ENCODE measurements around the gene KCNG4. TPM values are rescaled to one million over a fixed set of nuclear protein-coding genes. Genes with fewer than 3 reads are reported as not detected.

KCNG4 gene
- total RNA-seq, 3 donors from 2014 or later: not detected

DNA sequence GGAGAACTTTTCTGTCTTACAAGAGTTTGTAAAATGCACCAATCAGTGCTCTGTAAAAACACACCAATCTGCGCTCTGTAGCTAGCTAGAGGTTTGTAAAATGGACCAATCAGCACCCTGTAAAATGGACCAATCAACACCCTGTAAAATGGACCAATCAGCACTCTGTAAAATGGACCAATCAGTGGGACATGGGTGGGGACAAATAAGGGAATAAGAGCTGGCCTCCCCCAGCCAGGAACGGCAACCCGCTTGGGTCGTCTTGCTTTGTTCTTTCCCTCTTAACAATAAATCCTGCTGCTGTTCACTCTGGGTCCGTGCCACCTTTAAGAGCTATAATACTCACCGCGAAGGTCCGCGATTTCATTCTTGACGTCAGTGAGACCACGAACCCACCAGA is 18.5 kb upstream of the KCNG4 start:
- Histone ChIP-seq H3K4me1 (ENCODE audit: low read depth) (no peaks in the 10 kb centered on the region), H3K9me3 (no peaks in the 10 kb centered on the region), H3K36me3 (ENCODE audit: low read depth) (no peaks in the 10 kb centered on the region), H3K4me3 (no peak overlapping the region)
- TF ChIP-seq CTCF (IDR thresholded peaks at IDR 0.05): no peak
- no peak for DNase-seq
- no peak for ATAC-seq
- intact Hi-C loops (cut with DNase I, micrococcal nuclease): no loop called here

DNA sequence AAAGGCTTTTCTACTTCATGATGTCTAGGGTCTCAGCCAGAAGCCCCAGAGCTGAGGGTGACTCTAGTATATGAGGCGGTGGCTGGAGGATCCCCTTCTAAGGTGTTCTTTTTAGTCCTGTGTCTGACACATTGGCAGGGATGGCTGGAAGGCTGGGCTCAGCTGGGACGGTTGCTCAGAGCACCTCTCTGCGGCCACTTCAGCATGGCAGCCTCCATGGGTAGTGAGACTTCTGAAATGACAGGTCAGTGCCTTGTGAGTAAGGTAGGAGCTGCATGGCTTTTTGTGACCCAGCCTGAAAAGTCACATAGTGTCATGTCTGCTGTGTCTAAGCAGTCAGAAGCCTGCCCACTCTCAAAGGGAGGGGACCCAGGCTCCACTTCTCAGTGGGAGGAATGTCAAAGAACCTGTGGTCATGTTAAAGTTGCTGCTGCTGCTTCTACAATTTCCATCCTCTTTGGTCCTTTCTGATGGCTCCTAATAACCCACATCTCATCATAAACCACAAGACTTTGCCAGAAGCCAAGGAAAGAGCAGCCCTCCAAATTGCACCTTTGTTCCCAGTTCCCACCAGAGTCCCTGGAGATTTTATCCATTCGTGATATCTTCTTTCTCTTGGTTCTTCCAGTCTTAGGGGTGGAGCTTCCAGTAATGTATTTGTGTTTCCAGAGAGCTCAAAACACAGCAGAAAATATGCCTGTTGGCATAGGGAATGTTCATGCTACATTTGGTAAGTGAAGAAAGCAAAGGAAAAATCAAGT is 15.4 kb upstream of the KCNG4 start:
- ATAC-seq (no peak), DNase-seq (no peak)
- TF ChIP-seq CTCF (IDR thresholded peaks at IDR 0.05): no peak
- no peaks in the 10 kb centered on the region for H3K36me3 ChIP-seq (ENCODE audit: low read depth)
- H3K4me3 ChIP-seq: no peak overlapping the region
- intact Hi-C loops (cut with DNase I, micrococcal nuclease): no loop called here
- no peaks in the 10 kb centered on the region for H3K4me1 ChIP-seq (ENCODE audit: low read depth)
- H3K9me3 ChIP-seq: no peaks in the 10 kb centered on the region

DNA sequence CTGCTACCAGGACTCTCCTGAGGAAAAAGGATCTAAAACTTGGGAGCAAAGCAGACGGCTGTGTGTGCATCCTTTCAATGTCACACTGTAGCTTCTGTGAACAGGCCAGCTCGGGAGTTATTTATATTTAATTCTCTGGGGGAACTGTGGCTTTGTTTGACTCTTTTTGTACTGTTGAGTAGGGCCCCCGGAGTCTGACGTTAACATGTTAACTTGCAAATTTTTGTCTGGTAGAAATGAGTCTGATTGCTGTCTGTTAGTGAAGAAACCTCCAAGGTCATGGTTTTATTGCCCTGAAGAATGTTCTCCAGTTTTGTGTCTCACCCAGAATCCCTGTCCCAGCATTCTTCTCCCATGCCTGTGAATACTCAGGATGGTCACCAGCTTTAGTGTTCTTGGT is 14.2 kb upstream of the KCNG4 start:
- intact Hi-C loops (cut with DNase I, micrococcal nuclease): no loop called here
- no peak for ATAC-seq
- TF ChIP-seq CTCF (IDR thresholded peaks at IDR 0.05): no peak
- Histone ChIP-seq H3K9me3 (no peaks in the 10 kb centered on the region), H3K4me1 (ENCODE audit: low read depth) (no peaks in the 10 kb centered on the region), H3K36me3 (ENCODE audit: low read depth) (no peaks in the 10 kb centered on the region), H3K4me3 (no peak overlapping the region)
- no peak for DNase-seq

- H3K9me3 ChIP-seq: no peaks in the 10 kb centered on the region
- ATAC-seq: no peak
- no peaks in the 10 kb centered on the region for H3K36me3 ChIP-seq (ENCODE audit: low read depth)
- intact Hi-C loops (cut with DNase I, micrococcal nuclease): no loop called here
- no peak for TF ChIP-seq CTCF (IDR thresholded peaks at IDR 0.05)
- H3K4me3 ChIP-seq: no peak overlapping the region
- no peaks in the 10 kb centered on the region for H3K4me1 ChIP-seq (ENCODE audit: low read depth)
- DNase-seq: no peak
These were observed 13.4 kb upstream of the KCNG4 start for GRCh38 chr16:84253173-84253572.

DNA sequence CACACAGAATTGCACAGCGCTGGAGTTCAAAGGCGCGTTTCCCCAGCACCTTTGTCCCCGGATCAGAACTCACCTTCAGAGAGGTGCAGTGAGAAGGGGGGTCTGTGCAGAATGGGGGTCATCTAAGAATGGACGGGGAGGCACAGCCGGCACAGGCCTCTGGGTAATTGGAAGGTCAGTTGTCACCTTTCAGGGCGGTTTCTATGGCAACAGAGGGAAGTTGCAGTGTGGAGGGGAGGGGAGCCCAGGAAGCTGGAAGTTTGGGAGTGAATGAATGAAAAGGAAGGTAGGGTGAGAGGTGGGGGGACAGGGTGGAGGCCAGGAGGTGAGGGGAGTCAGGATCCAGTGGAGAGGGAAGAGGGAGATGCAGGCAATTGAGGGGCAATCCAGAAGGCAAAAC is 12.4 kb upstream of the KCNG4 start:
- ATAC-seq: no peak
- no peak for TF ChIP-seq CTCF (IDR thresholded peaks at IDR 0.05)

GRCh38 chr16:84247844-84248243 is 8.0 kb upstream of the KCNG4 start:
- ATAC-seq: no peak

More for the DNA sequence above, 12.4 kb upstream of the KCNG4 start:
- intact Hi-C loops (cut with DNase I, micrococcal nuclease): no loop called here
- H3K9me3 ChIP-seq: no peaks in the 10 kb centered on the region
- H3K36me3 ChIP-seq (ENCODE audit: low read depth): no peaks in the 10 kb centered on the region
- no peak for DNase-seq
- H3K4me3 ChIP-seq: no peak overlapping the region
- H3K4me1 ChIP-seq (ENCODE audit: low read depth): no peaks in the 10 kb centered on the region

More at GRCh38 chr16:84247844-84248243, 8.0 kb upstream of the KCNG4 start:
- no peaks in the 10 kb centered on the region for H3K9me3 ChIP-seq
- H3K36me3 ChIP-seq (ENCODE audit: low read depth): no peaks in the 10 kb centered on the region
- H3K4me3 ChIP-seq: no peak overlapping the region
- H3K4me1 ChIP-seq (ENCODE audit: low read depth): no peaks in the 10 kb centered on the region
- no peak for DNase-seq
- intact Hi-C loops (cut with DNase I, micrococcal nuclease): no loop called here
- no peak for TF ChIP-seq CTCF (IDR thresholded peaks at IDR 0.05)

All from mucosa of descending colon (tissue), 3 donors.